ENCODE data around the gene MAL.
A peak's percentile ranks its signal among the peaks of the same experiment; 100 is the strongest.

MAL gene

GRCh38 chr2:94982675-94983074, 42.8 kb upstream of the MAL start:
- H3K27ac ChIP-seq: no peak overlapping the region
- TF ChIP-seq ZFX (IDR thresholded peaks at IDR 0.05; ENCODE audit: borderline replicate concordance): no peak
- TF ChIP-seq CTCF (IDR thresholded peaks at IDR 0.05): no peak

GRCh38 chr2:94984964-94985575, 40.4 kb upstream of the MAL start:
- TF ChIP-seq ZFX (IDR thresholded peaks at IDR 0.05; ENCODE audit: borderline replicate concordance): no peak
- TF ChIP-seq CTCF (IDR thresholded peaks at IDR 0.05): no peak
- no peak overlapping the region for H3K27ac ChIP-seq

GRCh38 chr2:94985636-94986035, 39.9 kb upstream of the MAL start:
- TF ChIP-seq ZFX (IDR thresholded peaks at IDR 0.05; ENCODE audit: borderline replicate concordance) (no peak), CTCF (IDR thresholded peaks at IDR 0.05) (no peak)

GRCh38 chr2:94986392-94986963, 39.0 kb upstream of the MAL start:
- no peak overlapping the region for H3K27ac ChIP-seq
- TF ChIP-seq CTCF (IDR thresholded peaks at IDR 0.05) (peak; percentile 86), ZFX (IDR thresholded peaks at IDR 0.05; ENCODE audit: borderline replicate concordance) (no peak)

More at GRCh38 chr2:94985636-94986035, 39.9 kb upstream of the MAL start:
- H3K27ac ChIP-seq: no peak overlapping the region

- TF ChIP-seq ZFX (IDR thresholded peaks at IDR 0.05; ENCODE audit: borderline replicate concordance): no peak
- H3K27ac ChIP-seq: no peak overlapping the region
These were observed 38.2 kb upstream of the MAL start for GRCh38 chr2:94987074-94988020.

- TF ChIP-seq ZFX (IDR thresholded peaks at IDR 0.05; ENCODE audit: borderline replicate concordance): no peak
- no peak for TF ChIP-seq CTCF (IDR thresholded peaks at IDR 0.05)
- no peak overlapping the region for H3K27ac ChIP-seq
These were observed 34.6 kb upstream of the MAL start for GRCh38 chr2:94990956-94991355.

- no peak overlapping the region for H3K27ac ChIP-seq
- TF ChIP-seq ZFX (IDR thresholded peaks at IDR 0.05; ENCODE audit: borderline replicate concordance) (no peak), CTCF (IDR thresholded peaks at IDR 0.05) (no peak)
These were observed 33.1 kb upstream of the MAL start for GRCh38 chr2:94992360-94992759.
